ENCODE data around the gene GRM2.
A peak's percentile ranks its signal among the peaks of the same experiment; 100 is the strongest.

DNA sequence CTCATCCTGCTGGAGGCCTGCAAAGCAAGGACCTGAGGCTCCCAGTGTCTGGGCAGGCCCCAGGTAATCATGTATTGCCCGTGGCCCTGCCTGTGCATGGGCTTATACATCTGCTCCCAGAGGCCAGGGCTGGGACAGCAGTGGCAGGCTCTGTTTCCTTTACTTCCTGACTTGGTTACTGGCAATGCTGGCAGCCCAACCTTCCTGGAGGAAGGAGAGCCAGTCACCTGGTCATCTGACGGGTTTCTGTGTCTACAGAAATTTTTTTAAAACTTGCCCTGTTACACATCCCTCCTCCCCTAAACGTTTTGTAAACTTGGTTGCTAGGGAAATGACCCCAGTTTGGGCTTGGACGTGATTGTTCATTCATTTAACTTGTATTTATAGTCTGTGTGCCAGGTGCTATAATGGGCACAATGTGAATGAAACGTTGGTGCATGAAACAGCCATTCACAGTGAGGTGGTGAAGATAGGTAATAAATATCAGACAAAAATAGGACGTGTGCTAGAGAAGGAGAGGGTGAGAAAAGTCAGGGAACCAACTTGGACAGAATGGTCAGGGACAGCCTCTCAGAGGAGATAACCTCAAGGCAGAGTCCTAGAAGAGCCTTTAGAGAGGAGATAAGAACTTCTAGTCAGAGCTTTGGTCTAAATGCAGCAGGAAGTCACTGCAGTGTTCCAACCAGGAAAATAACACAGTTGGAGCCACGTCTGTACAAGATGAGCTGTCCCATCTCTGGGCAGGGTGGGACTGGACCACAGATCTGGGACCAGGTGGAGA lies 21.7 kb upstream of the GRM2 start:
- TF ChIP-seq CTCF (IDR thresholded peaks at IDR 0.05) (no peak), POLR2A (IDR thresholded peaks at IDR 0.05) (no peak), POLR2AphosphoS5 (IDR thresholded peaks at IDR 0.05) (peak in 1 of 3 donors; percentile 9), EP300 (IDR thresholded peaks at IDR 0.05) (no peak)
